Sigmoid colon (tissue), 4 donors: ENCODE results near the gene KRTAP10-11.

Experiments
- CTCF ChIP-seq, 4 experiments: fragments of 450-650 bp in 3 of 4; fragments of 200-600 bp in 1 of 4; IDR thresholded peaks; one replicate each; pipeline ENCODE4 v1.5.1; 2016 to 2019; ENCODE audit warnings: antibody characterized with exemption in 4 of 4, mild to moderate bottlenecking in 3 of 4, moderate library complexity in 2 of 4
- EP300 ChIP-seq, 4 donors: sonication (generic); formaldehyde crosslinking; IDR thresholded peaks; one replicate each; pipeline ENCODE4 v1.6.1; 2017; ENCODE audit warnings: antibody characterized with exemption in 4 of 4
- POLR2A ChIP-seq, 2 donors: fragments of 450-650 bp; IDR thresholded peaks; one replicate each; pipeline ENCODE4 v1.6.1; 2016; ENCODE audit warnings: antibody characterized with exemption in 2 of 2, mild to moderate bottlenecking in 2 of 2, moderate library complexity in 2 of 2
- POLR2AphosphoS5 ChIP-seq, 4 donors: sonication (generic); formaldehyde crosslinking; IDR thresholded peaks; one replicate each; pipeline ENCODE4 v1.6.1; 2017; ENCODE audit warnings: antibody characterized with exemption in 4 of 4

- TF ChIP-seq EP300 (IDR thresholded peaks at IDR 0.05) (no peak), CTCF (IDR thresholded peaks at IDR 0.05) (no peak), POLR2AphosphoS5 (IDR thresholded peaks at IDR 0.05) (no peak), POLR2A (IDR thresholded peaks at IDR 0.05) (no peak)
Measured at GRCh38 chr21:44598061-44598460, 48.2 kb upstream of the KRTAP10-11 start.
